IPS-15b (cell line): ENCODE data around the gene PNMT.
A peak's percentile ranks its signal among the peaks of the same experiment; 100 is the strongest.

Experiments used
- H3K27me3 ChIP-seq: one replicate; pipeline ENCODE4 v1.6.1; 2013; ENCODE audit warnings: low read length; ENCODE audit not compliant: control insufficient read depth, insufficient read depth
- H3K36me3 ChIP-seq: one replicate; pipeline ENCODE4 v1.6.1; 2013; ENCODE audit warnings: low read length; ENCODE audit not compliant: control insufficient read depth, insufficient read depth
- H3K4me1 ChIP-seq: one replicate; pipeline ENCODE4 v1.6.1; 2013; ENCODE audit warnings: mild to moderate bottlenecking, low read length; ENCODE audit not compliant: control insufficient read depth, insufficient read depth
- H3K4me3 ChIP-seq: one replicate; pipeline ENCODE4 v1.5.1; 2013; ENCODE audit warnings: low read depth, low read length
- H3K9ac ChIP-seq: one replicate; pipeline ENCODE4 v1.6.1; 2013; ENCODE audit warnings: low read depth, mild to moderate bottlenecking, low read length
- H3K9me3 ChIP-seq: one replicate; pipeline ENCODE4 v1.6.1; 2013; ENCODE audit warnings: mild to moderate bottlenecking, low read length; ENCODE audit not compliant: control insufficient read depth, insufficient read depth

Gene PNMT

GRCh38 chr17:39667945-39668924, at the start of gene PNMT:
Gene PNMT (plus strand): TSS chr17:39668453. CDS start chr17:39668476, 23 bp downstream.
- Histone ChIP-seq H3K9ac (no peak within 1 kb of the TSS), H3K9me3 (no peaks in the 10 kb centered on the region), H3K4me1 (peaks cover 29% of the 10 kb centered on the region), H3K36me3 (no peaks in the 10 kb centered on the region), H3K4me3 (peak within 1 kb of the TSS; percentile 48), H3K27me3 (peaks cover 19% of the 10 kb centered on the region)

- Histone ChIP-seq H3K27me3 (peaks cover 77% of the 10 kb centered on the region), H3K9me3 (no peaks in the 10 kb centered on the region), H3K4me3 (peak overlapping the region; percentile 68), H3K36me3 (no peaks in the 10 kb centered on the region), H3K4me1 (peaks cover 8% of the 10 kb centered on the region), H3K9ac (no peak overlapping the region)
These were observed 49.1 kb upstream of the PNMT start for GRCh38 chr17:39618956-39619785.

GRCh38 chr17:39619786-39620101, 48.5 kb upstream of the PNMT start:
- Histone ChIP-seq H3K27me3 (peaks cover 76% of the 10 kb centered on the region), H3K9ac (no peak overlapping the region), H3K9me3 (no peaks in the 10 kb centered on the region), H3K4me3 (no peak overlapping the region), H3K36me3 (no peaks in the 10 kb centered on the region), H3K4me1 (peaks cover 8% of the 10 kb centered on the region)

GRCh38 chr17:39621523-39622379, 46.5 kb upstream of the PNMT start:
- Histone ChIP-seq H3K4me3 (peak overlapping the region; percentile 27), H3K4me1 (peaks cover 4% of the 10 kb centered on the region), H3K9ac (no peak overlapping the region)

GRCh38 chr17:39622380-39623006, 45.8 kb upstream of the PNMT start:
- Histone ChIP-seq H3K36me3 (no peaks in the 10 kb centered on the region), H3K9me3 (no peaks in the 10 kb centered on the region), H3K9ac (no peak overlapping the region), H3K4me1 (peaks cover 4% of the 10 kb centered on the region), H3K4me3 (peak overlapping the region; percentile 27), H3K27me3 (peaks cover 68% of the 10 kb centered on the region)

More at GRCh38 chr17:39621523-39622379, 46.5 kb upstream of the PNMT start:
- peaks cover 74% of the 10 kb centered on the region for H3K27me3 ChIP-seq
- no peaks in the 10 kb centered on the region for H3K9me3 ChIP-seq
- no peaks in the 10 kb centered on the region for H3K36me3 ChIP-seq

- H3K9me3 ChIP-seq = no peaks in the 10 kb centered on the region
- no peaks in the 10 kb centered on the region for H3K36me3 ChIP-seq
- H3K9ac ChIP-seq = no peak overlapping the region
- H3K27me3 ChIP-seq = peaks cover 72% of the 10 kb centered on the region
- no peak overlapping the region for H3K4me3 ChIP-seq
- peaks cover 6% of the 10 kb centered on the region for H3K4me1 ChIP-seq
These were observed 44.8 kb upstream of the PNMT start for GRCh38 chr17:39623356-39623950.

GRCh38 chr17:39624313-39624712, 43.9 kb upstream of the PNMT start:
- Histone ChIP-seq H3K4me3 (no peak overlapping the region), H3K27me3 (peaks cover 66% of the 10 kb centered on the region), H3K36me3 (no peaks in the 10 kb centered on the region), H3K9me3 (no peaks in the 10 kb centered on the region), H3K4me1 (peaks cover 13% of the 10 kb centered on the region), H3K9ac (no peak overlapping the region)

GRCh38 chr17:39625198-39625785, 43.0 kb upstream of the PNMT start:
- Histone ChIP-seq H3K4me3 (no peak overlapping the region), H3K9me3 (no peaks in the 10 kb centered on the region), H3K36me3 (no peaks in the 10 kb centered on the region), H3K4me1 (peaks cover 22% of the 10 kb centered on the region), H3K27me3 (peaks cover 63% of the 10 kb centered on the region), H3K9ac (no peak overlapping the region)

GRCh38 chr17:39626171-39627046, 41.8 kb upstream of the PNMT start, which contains the start of gene PPP1R1B:
Gene PPP1R1B (plus strand): TSS chr17:39626952. CDS start chr17:39627393, 441 bp downstream.
- Histone ChIP-seq H3K4me3 (peak within 1 kb of the TSS; percentile 87), H3K9me3 (no peaks in the 10 kb centered on the region), H3K27me3 (peaks cover 53% of the 10 kb centered on the region), H3K4me1 (peaks cover 27% of the 10 kb centered on the region), H3K36me3 (no peaks in the 10 kb centered on the region), H3K9ac (no peak within 1 kb of the TSS)
